IPS-18a (cell line): ENCODE data around the gene GPR42.

Source experiments
- H3K27ac ChIP-seq: one replicate; pipeline ENCODE4 v1.5.1; 2013; ENCODE audit warnings: low read length
- H3K27me3 ChIP-seq: one replicate; pipeline ENCODE4 v1.6.1; 2013; ENCODE audit warnings: mild to moderate bottlenecking, low read length; ENCODE audit not compliant: control insufficient read depth, insufficient read depth
- H3K36me3 ChIP-seq: one replicate; pipeline ENCODE4 v1.6.1; 2013; ENCODE audit warnings: low read depth, low read length; ENCODE audit not compliant: control insufficient read depth
- H3K4me1 ChIP-seq: one replicate; pipeline ENCODE4 v1.6.1; 2013; ENCODE audit warnings: low read depth, low read length; ENCODE audit not compliant: control insufficient read depth
- H3K4me3 ChIP-seq: one replicate; pipeline ENCODE4 v1.5.1; 2013; ENCODE audit warnings: low read length
- H3K9ac ChIP-seq: one replicate; pipeline ENCODE4 v1.6.1; 2013; ENCODE audit warnings: mild to moderate bottlenecking, low read length, moderate library complexity
- H3K9me3 ChIP-seq: one replicate; pipeline ENCODE4 v1.6.1; 2013; ENCODE audit warnings: low read depth, low read length; ENCODE audit not compliant: control insufficient read depth

The GPR42 gene

DNA sequence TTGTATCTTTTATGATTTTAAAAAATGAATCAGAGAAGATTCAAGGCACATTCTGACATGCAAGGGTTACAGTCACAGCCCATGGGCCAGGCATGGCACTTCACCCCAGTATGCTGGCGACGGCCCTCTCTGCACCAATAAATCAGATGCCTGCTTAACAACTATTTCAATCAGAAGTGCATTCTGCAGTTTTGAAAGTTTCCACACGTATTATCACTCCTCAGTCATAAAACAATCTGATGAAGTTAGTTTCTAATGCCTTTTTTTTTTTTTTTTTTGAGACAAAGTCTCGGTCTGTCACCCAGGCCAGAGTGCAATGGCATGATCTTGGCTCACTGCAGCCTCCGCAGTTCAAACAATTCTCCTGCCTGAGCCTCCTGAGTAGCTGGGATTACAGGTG, 48.9 kb downstream of the GPR42 start:
- no peaks in the 10 kb centered on the region for H3K4me1 ChIP-seq
- H3K4me3 ChIP-seq: no peak overlapping the region
- no peak overlapping the region for H3K27ac ChIP-seq
- H3K9ac ChIP-seq: no peak overlapping the region
- no peaks in the 10 kb centered on the region for H3K27me3 ChIP-seq
- no peaks in the 10 kb centered on the region for H3K9me3 ChIP-seq
- H3K36me3 ChIP-seq: no peaks in the 10 kb centered on the region

DNA sequence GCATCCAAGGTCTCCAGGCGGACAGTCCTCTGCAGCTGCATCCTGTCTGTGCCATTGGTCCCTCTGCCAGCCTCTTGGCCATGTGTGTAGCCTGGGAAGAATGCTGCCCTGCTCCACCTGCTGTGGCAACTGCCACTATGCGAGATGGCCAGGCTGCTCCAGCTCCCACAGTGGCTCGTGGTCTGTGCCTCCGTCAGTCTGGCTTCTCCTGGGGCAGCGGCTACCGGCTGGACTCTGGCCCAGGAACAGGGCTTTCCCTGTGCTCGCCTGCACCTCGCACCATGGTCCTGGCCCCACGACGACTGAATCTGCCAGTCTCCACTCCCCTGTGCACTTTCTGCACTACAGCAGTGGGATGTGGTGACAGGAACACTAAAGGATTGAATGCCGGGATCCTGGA, 50.5 kb downstream of the GPR42 start:
- Histone ChIP-seq H3K27ac (no peak overlapping the region), H3K9me3 (no peaks in the 10 kb centered on the region), H3K4me1 (no peaks in the 10 kb centered on the region), H3K9ac (no peak overlapping the region), H3K4me3 (no peak overlapping the region), H3K36me3 (no peaks in the 10 kb centered on the region), H3K27me3 (no peaks in the 10 kb centered on the region)
